Activated B cell treated with CpG ODN at 0.5 μM for 24 hours (primary cell): ENCODE data around the gene GLRA2. TPM values are rescaled to one million over a fixed set of nuclear protein-coding genes. Genes with fewer than 3 reads are reported as not detected.

ENCODE experiments used
- ATAC-seq: fragments of 200-7000 bp; cut with Tn5 transposase; one replicate; pipeline ENCODE4 v1.10.0; 2021; ENCODE audit warnings: low read depth, mild to moderate bottlenecking, moderate library complexity
- CTCF ChIA-PET: fragments of 350-600 bp; sonication (Branson Sonifier 250); formaldehyde crosslinking; loops from one replicate; lab custom pipeline; 2021; ENCODE audit warnings: antibody characterized with exemption; lab: Charles Lee
- POLR2A ChIA-PET: fragments of 350-600 bp; sonication (Branson Sonifier 250); formaldehyde crosslinking; loops from one replicate; lab custom pipeline; 2021; ENCODE audit warnings: antibody characterized with exemption; lab: Charles Lee
- DNase-seq: peaks from one replicate; pipeline ENCODE4 v3.0.0; 2022
- H3K27ac Mint-ChIP-seq: one replicate; pipeline ENCODE4 v1.8.0; 2020; ENCODE audit warnings: mixed read lengths
- H3K27me3 Mint-ChIP-seq: one replicate; pipeline ENCODE4 v1.8.0; 2021; ENCODE audit warnings: mixed read lengths
- H3K36me3 Mint-ChIP-seq: one replicate; pipeline ENCODE4 v1.8.0; 2021; ENCODE audit warnings: low read depth, mixed read lengths
- H3K4me1 Mint-ChIP-seq: one replicate; pipeline ENCODE4 v1.8.0; 2021; ENCODE audit warnings: mixed read lengths
- H3K4me3 Mint-ChIP-seq: one replicate; pipeline ENCODE4 v1.8.0; 2020; ENCODE audit warnings: mild to moderate bottlenecking, mixed read lengths
- H3K9me3 Mint-ChIP-seq: one replicate; pipeline ENCODE4 v1.8.0; 2020; ENCODE audit warnings: mixed read lengths
- CTCF ChIP-seq: fragments of 200-600 bp; IDR thresholded peaks from one replicate; pipeline ENCODE4 v1.8.0; 2022; ENCODE audit warnings: antibody characterized with exemption, mild to moderate bottlenecking
- intact Hi-C: fragments of 100-400 bp; cut with micrococcal nuclease; formaldehyde crosslinking; loops from one replicate; pipeline ENCODE4 v1.15.1; 2024
- total RNA-seq: library from RNA; stranded (reverse); gene quantifications from 2 replicates; pipeline ENCODE4 v1.2.3, GENCODE V29; 2022

The GLRA2 gene
- total RNA-seq, 1 donor from 2014 or later, result not detected

GRCh38 chrX:14618177-14618965 lies 89.0 kb downstream of the GLRA2 start:
- no peak for TF ChIP-seq CTCF
- ChIA-PET CTCF (no interaction called here), POLR2A (no interaction called here)
- Mint-ChIP-seq H3K9me3 (no peaks in the 10 kb centered on the region), H3K27ac (no peak overlapping the region), H3K4me1 (no peaks in the 10 kb centered on the region), H3K36me3 (no peaks in the 10 kb centered on the region), H3K27me3 (no peaks in the 10 kb centered on the region), H3K4me3 (no peak overlapping the region)
- DNase-seq, result no peak
- no peak for ATAC-seq
- intact Hi-C loops, result no loop called here

- no peaks in the 10 kb centered on the region for H3K4me1 Mint-ChIP-seq
- DNase-seq, result no peak
- H3K36me3 Mint-ChIP-seq, result no peaks in the 10 kb centered on the region
- ATAC-seq, result no peak
- POLR2A ChIA-PET, result no interaction called here
- intact Hi-C loops, result no loop called here
- H3K4me3 Mint-ChIP-seq, result no peak overlapping the region
- TF ChIP-seq CTCF, result no peak
- no peak overlapping the region for H3K27ac Mint-ChIP-seq
- CTCF ChIA-PET, result interaction anchor here (1.0 kb wide), 1 partner anchor 15 kb away, joined by 4 read pairs; no protein-coding TSS in a partner anchor
- no peaks in the 10 kb centered on the region for H3K27me3 Mint-ChIP-seq
- no peaks in the 10 kb centered on the region for H3K9me3 Mint-ChIP-seq
Observed at GRCh38 chrX:14630733-14631132, 101.4 kb downstream of the GLRA2 start.

- CTCF ChIA-PET, result interaction anchor here (0.7 kb wide), 1 partner anchor 9 kb away, joined by 3 read pairs; no protein-coding TSS in a partner anchor
- Mint-ChIP-seq H3K27ac (no peak overlapping the region), H3K36me3 (no peaks in the 10 kb centered on the region), H3K4me1 (no peaks in the 10 kb centered on the region), H3K4me3 (no peak overlapping the region), H3K27me3 (no peaks in the 10 kb centered on the region), H3K9me3 (no peaks in the 10 kb centered on the region)
- POLR2A ChIA-PET, result no interaction called here
- ATAC-seq, result no peak
- intact Hi-C loops, result no loop called here
- DNase-seq, result no peak
- no peak for TF ChIP-seq CTCF
Observed at GRCh38 chrX:14641681-14642655, 112.6 kb downstream of the GLRA2 start.

GRCh38 chrX:14660970-14661369 lies 131.6 kb downstream of the GLRA2 start:
- Mint-ChIP-seq H3K27me3 (no peaks in the 10 kb centered on the region), H3K4me1 (no peaks in the 10 kb centered on the region)
- no peak for ATAC-seq

More at GRCh38 chrX:14660970-14661369, 131.6 kb downstream of the GLRA2 start:
- DNase-seq, result no peak
- no peak for TF ChIP-seq CTCF
- CTCF ChIA-PET, result no interaction called here
- Mint-ChIP-seq H3K36me3 (no peaks in the 10 kb centered on the region), H3K4me3 (no peak overlapping the region), H3K9me3 (no peaks in the 10 kb centered on the region), H3K27ac (no peak overlapping the region)
- POLR2A ChIA-PET, result no interaction called here
- intact Hi-C loops, result no loop called here
